COLO668 (cell line): ENCODE data around the gene IGFBP7.
A peak's percentile ranks its signal among the peaks of the same experiment; 100 is the strongest.

ENCODE experiments used
- DNase-seq: peaks from one replicate; lab custom pipeline; 2025; ENCODE audit not compliant: unreplicated experiment; lab: John Stamatoyannopoulos, UW

IGFBP7 gene

GRCh38 chr4:57109847-57110639 is at the start of gene IGFBP7:
Gene IGFBP7 (minus strand): TSS chr4:57110385. CDS start chr4:57110351, 34 bp downstream.
- peak; percentile 28 for DNase-seq

- no peak for DNase-seq
Measured at GRCh38 chr4:57159866-57160265, 49.7 kb upstream of the IGFBP7 start.

- DNase-seq, result no peak
Measured at GRCh38 chr4:57158762-57159161, 48.6 kb upstream of the IGFBP7 start.

- DNase-seq, result no peak
Measured at GRCh38 chr4:57158221-57158620, 48.0 kb upstream of the IGFBP7 start.

- no peak for DNase-seq
Measured at GRCh38 chr4:57157596-57158137, 47.5 kb upstream of the IGFBP7 start.

- no peak for DNase-seq
Measured at GRCh38 chr4:57156242-57156990, 46.2 kb upstream of the IGFBP7 start.

GRCh38 chr4:57154926-57155325 is 44.7 kb upstream of the IGFBP7 start:
- no peak for DNase-seq

- no peak for DNase-seq
Measured at GRCh38 chr4:57154191-57154590, 44.0 kb upstream of the IGFBP7 start.

GRCh38 chr4:57153207-57153606 is 43.0 kb upstream of the IGFBP7 start:
- DNase-seq, result no peak

GRCh38 chr4:57151481-57151880 is 41.3 kb upstream of the IGFBP7 start:
- no peak for DNase-seq

- DNase-seq, result no peak
Measured at GRCh38 chr4:57149833-57150232, 39.6 kb upstream of the IGFBP7 start.

- no peak for DNase-seq
Measured at GRCh38 chr4:57148831-57149505, 38.8 kb upstream of the IGFBP7 start.

- no peak for DNase-seq
Measured at GRCh38 chr4:57148177-57148576, 38.0 kb upstream of the IGFBP7 start.

- no peak for DNase-seq
Measured at GRCh38 chr4:57147335-57148060, 37.3 kb upstream of the IGFBP7 start.

GRCh38 chr4:57146444-57146843 is 36.3 kb upstream of the IGFBP7 start:
- no peak for DNase-seq

GRCh38 chr4:57144466-57144865 is 34.3 kb upstream of the IGFBP7 start:
- DNase-seq, result no peak

- DNase-seq, result no peak
Measured at GRCh38 chr4:57139783-57140182, 29.6 kb upstream of the IGFBP7 start.

GRCh38 chr4:57137261-57137660 is 27.1 kb upstream of the IGFBP7 start:
- DNase-seq, result no peak

GRCh38 chr4:57136281-57136680 is 26.1 kb upstream of the IGFBP7 start:
- no peak for DNase-seq

GRCh38 chr4:57132743-57133137 is 22.6 kb upstream of the IGFBP7 start:
- no peak for DNase-seq
